Lung (tissue), 12 donors: ENCODE data around the gene HYAL2. TPM values are rescaled to one million over a fixed set of nuclear protein-coding genes. Genes with fewer than 3 reads are reported as not detected.

Experiments
- ATAC-seq: fragments of 200-7000 bp; cut with Tn5 transposase; one replicate; pipeline ENCODE4 v1.9.1; 2020; ENCODE audit warnings: moderate number of reproducible peaks; ENCODE audit not compliant: insufficient read depth, low FRiP score
- DNase-seq, 3 donors: peaks; one replicate each; pipeline ENCODE4 v3.0.0-alpha.2; 2013 to 2017
- H3K27ac ChIP-seq, 2 donors: one replicate each; pipeline ENCODE4 v1.5.1; 2013; ENCODE audit warnings: mild to moderate bottlenecking in 2 of 2, moderate library complexity in 2 of 2, control low read depth in 1 of 2, inconsistent platforms in 1 of 2, low read depth in 1 of 2, low read length in 1 of 2
- H3K27me3 ChIP-seq, 3 donors: one replicate each; pipeline ENCODE4 v1.5.1; 2013; ENCODE audit warnings: low read length in 2 of 3; ENCODE audit not compliant: control insufficient read depth in 3 of 3, insufficient read depth in 3 of 3
- H3K36me3 ChIP-seq, 4 donors: one replicate each; pipeline ENCODE4 v1.5.1; 2013; ENCODE audit warnings: low read length in 4 of 4, mild to moderate bottlenecking in 1 of 4, moderate library complexity in 1 of 4; ENCODE audit not compliant: control insufficient read depth in 4 of 4, insufficient read depth in 4 of 4
- H3K4me1 ChIP-seq, 5 donors: one replicate each; pipeline ENCODE4 v1.5.1; 2013; ENCODE audit warnings: low read length in 5 of 5, mild to moderate bottlenecking in 2 of 5, moderate library complexity in 1 of 5; ENCODE audit not compliant: control insufficient read depth in 5 of 5, insufficient read depth in 5 of 5
- H3K4me3 ChIP-seq: one replicate; pipeline ENCODE4 v1.5.1; 2013; ENCODE audit warnings: mild to moderate bottlenecking, control low read depth, moderate library complexity
- H3K9ac ChIP-seq, 2 donors: one replicate each; pipeline ENCODE4 v1.5.1; 2013; ENCODE audit warnings: low read length in 2 of 2, control low read depth in 1 of 2; ENCODE audit not compliant: insufficient read depth in 1 of 2
- H3K9me3 ChIP-seq, 4 donors: one replicate each; pipeline ENCODE4 v1.5.1; 2013; ENCODE audit warnings: low read length in 3 of 4, mild to moderate bottlenecking in 1 of 4, moderate library complexity in 1 of 4; ENCODE audit not compliant: control insufficient read depth in 4 of 4, insufficient read depth in 3 of 4
- CTCF ChIP-seq: IDR thresholded peaks from 2 replicates; pipeline ENCODE4 v1.5.1; 2012; ENCODE audit warnings: mild to moderate bottlenecking; ENCODE audit errors: control extremely low read depth, extremely low read depth
- WGBS, 2 donors: extraction: QIAGEN DNeasy Blood & Tissue Kit; methylation state at CpG; one replicate each; pipeline ENCODE4 v1.1.7; 2013; 5-methylcytosine and 5-hydroxymethylcytosine counted together
- polyA plus RNA-seq, 2 donors: library from polyadenylated mRNA; stranded (reverse); fragments of 200-250 nt; gene quantifications; one replicate each; pipeline ENCODE4 v1.2.1, GENCODE V29; 2013
- total RNA-seq, 2 donors: library from RNA; depleted of rRNA in 1 of 2; stranded (reverse); fragments of >200 nt in 1 of 2; gene quantifications; one replicate each; pipeline ENCODE4 v1.2.1, GENCODE V29; 2014 to 2021
- donor health status: control.
- donor health status: control.
- donor health status: Bipolar disorder and iron deficiency.
- donor health status: healthy.
- donor health status: DM: yes; HTN: yes; CAD: no.

Gene HYAL2
- total and polyA plus RNA-seq, 4 donors, result 94.3 to 218 (median 201) TPM

- peak; percentile 98 for ATAC-seq
- TF ChIP-seq CTCF, result peak; percentile 2
- Histone ChIP-seq H3K4me1 (peaks cover 0 to 14% (median 0%) of the 10 kb centered on the region in 5 donors), H3K9ac (peak within 1 kb of the TSS; percentile 20 to 61), H3K27ac (peak within 1 kb of the TSS; percentile 83 to 94), H3K36me3 (peaks cover 3 to 35% (median 8%) of the 10 kb centered on the region in 4 donors), H3K27me3 (no peaks in the 10 kb centered on the region), H3K4me3 (peak within 1 kb of the TSS; percentile 81), H3K9me3 (no peaks in the 10 kb centered on the region)
- WGBS, 2 donors, result 2% methylated on average over 49 to 67 of the region's 67 CpGs
- DNase-seq, result peak; percentile 98
Measured at GRCh38 chr3:50292159-50293078, 30.1 kb downstream of the HYAL2 start, which contains the start of gene IFRD2. Gene IFRD2 (minus strand): TSS chr3:50292429. CDS start chr3:50292274, 155 bp downstream.

- H3K36me3 ChIP-seq, result peaks cover 3 to 43% (median 12%) of the 10 kb centered on the region in 4 donors
- H3K4me1 ChIP-seq, result peaks cover 0 to 14% (median 3%) of the 10 kb centered on the region in 5 donors
- H3K9me3 ChIP-seq, result no peaks in the 10 kb centered on the region
- H3K4me3 ChIP-seq, result no peak overlapping the region
- H3K27me3 ChIP-seq, result no peaks in the 10 kb centered on the region
- WGBS, 2 donors, result 89 to 94% methylated on average over 16 of the region's 16 CpGs
- TF ChIP-seq CTCF, result no peak
- H3K27ac ChIP-seq, result no peak overlapping the region
- DNase-seq (no peak), ATAC-seq (no peak)
- no peak overlapping the region for H3K9ac ChIP-seq
Measured at GRCh38 chr3:50290161-50290641, 32.3 kb downstream of the HYAL2 start.

GRCh38 chr3:50289130-50289529, 33.4 kb downstream of the HYAL2 start:
- ATAC-seq, result no peak
- H3K27ac ChIP-seq, result no peak overlapping the region
- H3K4me3 ChIP-seq, result no peak overlapping the region
- peaks cover 0 to 14% (median 3%) of the 10 kb centered on the region in 5 donors for H3K4me1 ChIP-seq
- 92 to 97% methylated on average over 6 of the region's 6 CpGs for WGBS, 2 donors
- peaks cover 3 to 43% (median 12%) of the 10 kb centered on the region in 4 donors for H3K36me3 ChIP-seq
- no peaks in the 10 kb centered on the region for H3K27me3 ChIP-seq
- DNase-seq, result no peak
- H3K9me3 ChIP-seq, result no peaks in the 10 kb centered on the region
- H3K9ac ChIP-seq, result no peak overlapping the region
- no peak for TF ChIP-seq CTCF
